Spinal cord (tissue), 10 donors: ENCODE data around the gene NFIB. TPM values are rescaled to one million over a fixed set of nuclear protein-coding genes. Genes with fewer than 3 reads are reported as not detected.

Experiments used
- DNase-seq, 6 donors: peaks; one replicate each; pipeline versions ENCODE4 v3.0.0 to v3.0.0-alpha.2; 2013 to 2015; ENCODE audit warnings: low spot score in 6 of 6, low read depth in 4 of 6
- H3K27ac ChIP-seq: one replicate; pipeline ENCODE4 v1.5.1; 2013; ENCODE audit warnings: low read depth, low read length, control low read depth
- H3K27me3 ChIP-seq: one replicate; pipeline ENCODE4 v1.6.1; 2013; ENCODE audit warnings: low read length; ENCODE audit not compliant: control insufficient read depth, insufficient read depth
- H3K36me3 ChIP-seq: one replicate; pipeline ENCODE4 v1.6.1; 2013; ENCODE audit warnings: low read length; ENCODE audit not compliant: control insufficient read depth, insufficient read depth
- H3K4me1 ChIP-seq: one replicate; pipeline ENCODE4 v1.6.1; 2013; ENCODE audit warnings: low read length; ENCODE audit not compliant: control insufficient read depth, insufficient read depth
- H3K4me3 ChIP-seq: one replicate; pipeline ENCODE4 v1.5.1; 2013; ENCODE audit warnings: low read depth, low read length, control low read depth
- H3K9me3 ChIP-seq: one replicate; pipeline ENCODE4 v1.6.1; 2013; ENCODE audit warnings: low read length; ENCODE audit not compliant: control insufficient read depth, insufficient read depth
- WGBS: methylation state at CpG from one replicate; pipeline ENCODE4 v1.1.5; 2013; ENCODE audit warnings: missing lambda C conversion rate; ENCODE audit not compliant: insufficient coverage; 5-methylcytosine and 5-hydroxymethylcytosine counted together
- polyA plus RNA-seq, 2 donors: library from polyadenylated mRNA; unstranded; fragments of 120-200 nt; gene quantifications; one replicate each; pipeline ENCODE4 v1.2.1, GENCODE V29; 2013; ENCODE audit not compliant: insufficient read length in 2 of 2
- total RNA-seq, 2 donors: library from RNA; depleted of rRNA in 1 of 2; stranded (reverse); fragments of 120-200 nt in 1 of 2; fragments of >200 nt in 1 of 2; gene quantifications; one replicate each; pipeline versions ENCODE4 v1.2.3 to v1.2.4, GENCODE V29; 2013 to 2014
- donor health status: healthy.

The NFIB gene
- total and polyA plus RNA-seq, 4 donors = 56.4 to 97.5 (median 90.0) TPM

GRCh38 chr9:14302405-14302804 is 11.5 kb downstream of the NFIB start:
- Histone ChIP-seq H3K27ac (peak overlapping the region; percentile 72), H3K9me3 (no peaks in the 10 kb centered on the region), H3K4me3 (no peak overlapping the region), H3K4me1 (peaks cover 6% of the 10 kb centered on the region), H3K27me3 (no peaks in the 10 kb centered on the region), H3K36me3 (no peaks in the 10 kb centered on the region)
- DNase-seq = peak in 1 of 6 donors; percentile 50
- WGBS = no CpG with 5 or more reads among the region's 4 CpGs

- peak overlapping the region; percentile 72 for H3K27ac ChIP-seq
- peak in 2 of 6 donors; percentile 62 to 84 for DNase-seq
- H3K36me3 ChIP-seq = no peaks in the 10 kb centered on the region
These were observed 12.3 kb downstream of the NFIB start for GRCh38 chr9:14301583-14302021.

GRCh38 chr9:14301006-14301405 is 12.9 kb downstream of the NFIB start:
- H3K27ac ChIP-seq = peak overlapping the region; percentile 22
- peaks cover 11% of the 10 kb centered on the region for H3K4me1 ChIP-seq
- no peaks in the 10 kb centered on the region for H3K27me3 ChIP-seq
- H3K9me3 ChIP-seq = no peaks in the 10 kb centered on the region
- WGBS = 80% methylated on average over 1 of the region's 4 CpGs
- no peaks in the 10 kb centered on the region for H3K36me3 ChIP-seq
- peak in 1 of 6 donors; percentile 41 for DNase-seq
- H3K4me3 ChIP-seq = no peak overlapping the region

More at GRCh38 chr9:14301583-14302021, 12.3 kb downstream of the NFIB start:
- Histone ChIP-seq H3K9me3 (no peaks in the 10 kb centered on the region), H3K4me3 (no peak overlapping the region), H3K27me3 (no peaks in the 10 kb centered on the region), H3K4me1 (peaks cover 11% of the 10 kb centered on the region)
- WGBS = 33% methylated on average over 1 of the region's 1 CpG

- H3K27ac ChIP-seq = no peak overlapping the region
- peak in 1 of 6 donors; percentile 35 for DNase-seq
- 72% methylated on average over 2 of the region's 3 CpGs for WGBS
- no peak overlapping the region for H3K4me3 ChIP-seq
- H3K27me3 ChIP-seq = no peaks in the 10 kb centered on the region
- no peaks in the 10 kb centered on the region for H3K9me3 ChIP-seq
- peaks cover 11% of the 10 kb centered on the region for H3K4me1 ChIP-seq
- H3K36me3 ChIP-seq = no peaks in the 10 kb centered on the region
These were observed 13.4 kb downstream of the NFIB start for GRCh38 chr9:14300588-14300987.

- H3K27ac ChIP-seq = no peak overlapping the region
- peak in 1 of 6 donors; percentile 62 for DNase-seq
- WGBS = 58% methylated on average over 3 of the region's 9 CpGs
- H3K4me1 ChIP-seq = peaks cover 11% of the 10 kb centered on the region
- H3K9me3 ChIP-seq = no peaks in the 10 kb centered on the region
- H3K36me3 ChIP-seq = peaks cover 3% of the 10 kb centered on the region
- H3K4me3 ChIP-seq = no peak overlapping the region
- no peaks in the 10 kb centered on the region for H3K27me3 ChIP-seq
These were observed 13.9 kb downstream of the NFIB start for GRCh38 chr9:14300040-14300439.

- H3K27ac ChIP-seq = no peak overlapping the region
- peak in 1 of 6 donors; percentile 41 for DNase-seq
These were observed 15.3 kb downstream of the NFIB start for GRCh38 chr9:14298601-14299022.

GRCh38 chr9:14296495-14297113 is 17.3 kb downstream of the NFIB start:
- H3K4me1 ChIP-seq = peaks cover 7% of the 10 kb centered on the region
- no peak overlapping the region for H3K27ac ChIP-seq
- H3K4me3 ChIP-seq = no peak overlapping the region
- H3K27me3 ChIP-seq = no peaks in the 10 kb centered on the region
- WGBS = 54% methylated on average over 4 of the region's 7 CpGs
- H3K9me3 ChIP-seq = no peaks in the 10 kb centered on the region
- DNase-seq = peak in 2 of 6 donors; percentile 55 to 67
- peaks cover 3% of the 10 kb centered on the region for H3K36me3 ChIP-seq

More at GRCh38 chr9:14298601-14299022, 15.3 kb downstream of the NFIB start:
- WGBS = 29% methylated on average over 2 of the region's 7 CpGs
- H3K4me1 ChIP-seq = peaks cover 11% of the 10 kb centered on the region
- peaks cover 3% of the 10 kb centered on the region for H3K36me3 ChIP-seq
- H3K9me3 ChIP-seq = no peaks in the 10 kb centered on the region
- no peak overlapping the region for H3K4me3 ChIP-seq
- H3K27me3 ChIP-seq = no peaks in the 10 kb centered on the region

DNA sequence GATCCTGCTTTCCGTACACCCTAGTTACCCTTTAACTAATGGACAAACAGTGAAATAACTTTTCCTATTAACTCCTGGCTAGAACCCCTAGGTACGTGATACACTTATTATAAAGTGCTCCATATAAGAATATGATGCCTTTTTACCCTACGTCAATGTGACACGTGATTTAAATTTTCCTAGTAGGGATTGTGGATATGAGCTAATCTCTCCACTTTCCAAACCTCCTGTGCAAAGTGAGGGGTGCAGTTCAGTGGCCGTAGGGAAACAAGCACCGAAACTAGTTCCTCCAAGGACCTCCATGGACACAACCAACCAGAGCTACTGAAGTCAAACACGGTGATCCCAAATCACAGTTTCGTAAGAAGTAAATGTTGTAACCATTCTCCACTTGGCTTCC is 19.3 kb downstream of the NFIB start:
- DNase-seq = no peak
- no CpG with 5 or more reads among the region's 8 CpGs for WGBS
- Histone ChIP-seq H3K27me3 (no peaks in the 10 kb centered on the region), H3K9me3 (no peaks in the 10 kb centered on the region), H3K4me3 (no peak overlapping the region), H3K4me1 (peaks cover 7% of the 10 kb centered on the region), H3K36me3 (peaks cover 3% of the 10 kb centered on the region), H3K27ac (no peak overlapping the region)

DNA sequence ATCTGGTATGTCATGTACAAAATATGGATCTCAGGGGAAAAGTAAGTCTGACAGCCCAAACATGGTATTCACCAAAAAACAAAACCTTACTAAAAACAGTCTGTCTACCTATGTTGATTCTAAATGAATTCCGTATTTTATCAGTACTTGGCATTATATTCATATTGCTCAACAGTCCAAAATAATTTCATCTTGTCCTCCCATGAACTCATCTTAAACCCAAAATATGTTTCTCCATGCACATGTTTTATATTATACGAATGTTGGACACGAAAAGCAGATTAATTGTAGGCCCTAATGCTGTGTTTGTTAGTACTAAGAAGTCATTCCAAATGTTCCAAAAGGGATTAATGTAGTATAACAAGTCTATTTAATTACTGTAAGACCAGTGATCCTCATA is 20.1 kb downstream of the NFIB start:
- H3K27ac ChIP-seq = no peak overlapping the region
- WGBS = 80% methylated on average over 1 of the region's 3 CpGs
- peaks cover 7% of the 10 kb centered on the region for H3K4me1 ChIP-seq
- H3K36me3 ChIP-seq = peaks cover 3% of the 10 kb centered on the region
- H3K27me3 ChIP-seq = no peaks in the 10 kb centered on the region
- no peak overlapping the region for H3K4me3 ChIP-seq
- H3K9me3 ChIP-seq = no peaks in the 10 kb centered on the region
- DNase-seq = no peak

- WGBS = no CpG with 5 or more reads among the region's 3 CpGs
- no peak for DNase-seq
- Histone ChIP-seq H3K27me3 (no peaks in the 10 kb centered on the region), H3K4me3 (no peak overlapping the region), H3K36me3 (peaks cover 5% of the 10 kb centered on the region), H3K9me3 (no peaks in the 10 kb centered on the region), H3K4me1 (peaks cover 5% of the 10 kb centered on the region), H3K27ac (peak overlapping the region; percentile 15)
These were observed 21.7 kb downstream of the NFIB start for GRCh38 chr9:14292181-14292739.
